Pons (tissue), 1 donor: ENCODE measurements around the gene USH2A.
A peak's percentile ranks its signal among the peaks of the same experiment; 100 is the strongest.

Experiments used
- DNase-seq: peaks from one replicate; pipeline ENCODE4 v3.0.0-alpha.2; 2016; ENCODE audit warnings: low spot score

Gene USH2A

DNA sequence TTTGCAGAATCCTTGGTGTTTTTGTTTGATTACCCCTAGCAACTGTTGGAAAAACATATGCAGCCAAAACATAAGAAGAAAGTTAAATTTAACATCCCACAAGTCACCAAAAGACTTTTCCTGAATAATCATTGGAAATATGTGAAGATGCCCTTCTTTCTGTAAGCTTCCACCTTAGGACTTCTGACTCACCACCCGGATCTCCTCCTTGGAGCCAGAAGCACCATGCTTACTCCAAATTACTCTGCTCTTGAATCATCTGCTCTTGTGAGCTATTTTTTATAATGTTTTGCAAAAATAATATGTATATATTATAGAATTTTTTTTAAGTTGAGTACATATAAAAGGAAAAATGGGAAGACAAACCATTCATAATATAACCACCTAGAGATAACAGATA is 464.4 kb downstream of the USH2A start:
- no peak for DNase-seq

GRCh38 chr1:215957663-215958062 is 465.6 kb downstream of the USH2A start:
- no peak for DNase-seq

- DNase-seq: no peak
Measured at GRCh38 chr1:215932558-215932957, 490.7 kb downstream of the USH2A start.

DNA sequence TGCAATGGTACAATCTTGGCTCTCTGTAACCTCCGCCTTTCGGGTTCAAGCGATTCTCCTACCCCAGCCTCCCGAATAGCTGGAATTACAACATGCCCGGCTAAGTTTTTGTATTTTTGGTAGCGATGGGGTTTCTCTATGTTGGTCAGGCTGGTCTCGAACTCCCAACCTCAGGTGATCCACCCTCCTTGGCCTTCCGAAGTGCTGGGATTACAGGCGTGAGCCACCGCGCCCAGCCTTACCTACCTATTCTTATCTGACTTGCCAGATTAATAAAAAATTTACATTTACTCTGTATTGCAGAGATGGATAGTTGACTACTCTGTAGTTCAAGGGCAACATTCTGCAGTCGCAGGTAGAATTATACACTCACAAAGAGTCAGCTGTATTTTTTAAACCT is 496.6 kb downstream of the USH2A start:
- no peak for DNase-seq

- DNase-seq: no peak
Measured at GRCh38 chr1:215923129-215923824, 500.0 kb downstream of the USH2A start.

- no peak for DNase-seq
Measured at GRCh38 chr1:215911406-215911968, 511.8 kb downstream of the USH2A start.

DNA sequence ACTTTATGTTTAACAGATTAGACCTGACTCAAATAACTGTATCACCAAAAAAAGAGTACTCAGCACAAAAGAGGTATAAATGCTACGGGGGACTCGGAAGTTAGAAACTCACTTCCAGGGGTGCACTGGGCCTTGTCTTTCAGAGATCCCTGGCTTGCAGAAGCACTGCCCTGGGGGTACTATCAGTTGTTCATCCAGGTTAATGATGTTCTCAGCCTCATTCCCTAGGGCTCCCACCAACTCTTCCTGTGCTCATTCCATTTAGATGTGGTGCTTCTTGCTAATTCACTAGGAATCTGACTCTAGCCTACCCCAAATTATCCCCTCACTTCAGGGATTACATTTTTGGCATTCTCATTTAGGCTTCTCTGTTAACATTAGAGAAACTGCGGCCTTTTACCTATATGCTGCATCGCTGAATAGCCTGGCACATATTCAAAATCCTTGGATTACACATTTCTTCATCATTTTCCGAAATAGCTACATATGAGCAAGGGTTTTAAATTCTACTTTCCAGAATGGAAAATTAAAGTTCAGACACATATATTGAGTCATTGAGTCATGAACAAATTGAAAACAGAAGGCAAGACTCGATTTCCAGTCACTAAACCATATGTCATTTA is 517.6 kb downstream of the USH2A start:
- no peak for DNase-seq

DNA sequence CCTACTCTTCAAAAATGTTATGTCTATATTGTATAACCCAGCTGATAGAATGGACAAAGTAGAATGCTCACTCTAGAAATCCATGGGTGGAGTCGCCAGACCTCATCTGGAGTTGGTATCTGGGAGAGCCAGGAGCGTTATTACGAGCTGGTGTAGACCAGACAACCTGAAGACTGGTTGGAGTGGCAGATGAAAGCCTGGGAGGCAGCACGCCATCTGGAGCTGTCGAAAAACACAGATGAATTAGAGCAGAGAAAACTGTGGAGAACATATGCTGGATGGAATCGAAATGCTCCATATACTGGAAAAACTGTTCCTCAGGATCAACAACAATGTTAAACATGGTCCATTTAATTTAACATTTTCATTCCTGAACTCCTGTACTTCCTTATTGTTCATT is 522.6 kb downstream of the USH2A start:
- DNase-seq: no peak

DNA sequence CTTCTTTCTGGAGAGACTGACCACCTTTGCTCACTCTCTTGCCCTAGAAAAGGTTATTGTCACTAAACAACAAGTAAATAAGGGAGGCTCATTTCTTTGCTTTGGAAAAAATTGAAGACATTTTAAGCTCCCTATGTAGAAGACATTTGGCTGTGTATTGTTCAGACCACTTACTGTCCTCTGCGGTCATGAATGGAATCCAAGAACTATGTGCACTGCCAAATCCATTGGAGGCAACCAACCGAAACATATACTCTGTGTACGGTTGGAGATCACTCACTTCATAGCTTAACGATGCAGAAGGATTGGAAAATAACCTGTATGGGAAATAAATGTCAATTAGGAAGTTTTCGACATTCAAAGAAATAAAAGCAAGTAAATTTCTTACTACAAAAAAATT is 523.3 kb downstream of the USH2A start:
- DNase-seq: no peak

DNA sequence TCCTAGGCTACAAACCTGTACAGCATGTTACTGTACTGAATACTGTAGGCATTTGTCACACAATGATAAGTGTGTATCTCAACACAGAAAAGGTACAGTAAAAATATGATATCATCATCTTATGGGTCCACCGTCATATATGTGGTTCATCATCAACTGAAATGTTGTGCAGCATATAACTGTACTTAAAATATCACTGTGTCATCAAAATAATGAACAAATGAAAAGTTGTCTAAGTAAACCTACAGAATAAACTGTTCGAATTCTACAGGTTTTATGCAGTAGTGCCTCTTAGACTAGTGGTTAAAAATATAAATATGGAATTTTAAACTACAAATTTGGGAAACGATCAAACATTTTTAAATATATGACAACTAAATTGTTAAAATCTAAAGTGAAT is 527.4 kb downstream of the USH2A start:
- DNase-seq: no peak

- DNase-seq: no peak
Measured at GRCh38 chr1:215895276-215895675, 528.0 kb downstream of the USH2A start.

DNA sequence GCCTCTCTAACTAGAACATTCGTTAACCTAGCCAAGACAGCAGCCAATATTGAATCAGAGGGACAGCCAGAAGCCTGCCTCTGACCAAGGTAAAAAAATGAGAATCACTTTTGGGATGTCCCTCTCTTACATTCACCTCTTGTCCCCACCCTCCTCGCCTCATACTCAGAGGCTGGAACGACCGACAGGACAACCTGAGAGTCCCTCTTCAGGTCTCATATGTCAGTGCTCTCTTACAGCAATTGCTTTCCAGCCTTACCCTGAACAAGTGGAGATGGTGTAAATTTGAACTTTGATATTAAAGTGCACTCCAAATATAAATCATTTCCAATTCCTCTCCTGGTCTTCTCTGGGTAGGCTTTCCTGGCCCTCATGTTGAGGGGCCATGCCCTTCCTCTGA is 528.6 kb downstream of the USH2A start:
- DNase-seq: no peak

GRCh38 chr1:215891266-215892057 is 531.8 kb downstream of the USH2A start:
- no peak for DNase-seq

DNA sequence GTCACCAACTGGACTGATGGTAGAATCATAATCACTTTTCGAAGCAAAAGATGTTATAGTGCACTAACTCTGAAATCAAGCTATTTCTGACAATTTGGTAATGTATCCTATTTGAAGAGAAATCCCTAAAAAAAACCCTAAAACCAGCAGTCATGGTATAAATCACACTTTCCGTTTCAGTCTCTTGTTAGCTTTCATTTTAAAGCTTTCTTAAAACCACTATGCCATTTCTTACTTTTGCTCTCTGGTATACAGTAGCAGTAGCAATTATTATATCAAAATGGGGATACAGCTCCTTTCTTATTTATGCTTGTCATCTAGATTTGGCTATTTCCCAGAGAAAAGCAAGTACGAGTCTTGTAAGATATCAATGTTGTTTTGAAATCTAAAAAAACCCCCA is 532.8 kb downstream of the USH2A start:
- no peak for DNase-seq

DNA sequence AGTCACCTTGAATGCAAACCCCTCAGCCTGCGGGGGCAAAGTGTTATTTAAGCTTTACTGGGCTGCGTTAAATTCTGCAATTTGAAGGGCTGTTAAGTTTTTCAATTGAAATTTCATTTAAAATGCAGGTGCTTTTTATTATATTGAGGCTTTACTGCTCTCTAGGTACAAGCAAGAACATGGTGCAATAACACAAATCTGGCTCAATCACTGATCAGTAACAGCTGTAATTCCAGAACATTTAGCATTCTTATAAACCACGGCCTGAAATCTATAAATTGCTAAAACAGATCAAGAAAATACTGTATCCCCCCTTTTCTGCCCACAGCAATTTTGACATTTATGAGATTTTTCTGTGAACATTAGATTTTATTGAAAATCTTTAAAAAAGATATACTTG is 533.4 kb downstream of the USH2A start:
- DNase-seq: no peak

- DNase-seq: peak; percentile 25
Measured at GRCh38 chr1:215888159-215888558, 535.1 kb downstream of the USH2A start.

- DNase-seq: no peak
Measured at GRCh38 chr1:215887627-215888026, 535.6 kb downstream of the USH2A start.

DNA sequence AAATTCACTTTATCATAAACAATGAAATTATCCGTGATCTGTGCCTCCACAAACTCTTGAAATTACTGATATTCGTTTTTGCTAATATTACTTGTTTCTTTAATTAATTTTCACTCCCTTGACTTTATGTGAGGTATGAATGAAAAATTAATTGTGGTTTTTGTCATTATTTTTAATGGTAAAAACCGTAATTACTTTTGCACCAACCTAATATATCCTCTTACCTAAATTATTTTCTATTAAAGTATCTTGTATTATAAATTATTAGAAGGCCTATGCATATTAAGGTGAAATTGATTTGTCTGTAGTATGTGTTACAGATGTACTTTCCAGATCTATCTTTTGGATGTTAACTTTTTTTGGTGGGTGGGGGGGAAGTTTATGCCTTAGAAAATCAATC is 540.2 kb downstream of the USH2A start:
- no peak for DNase-seq

DNA sequence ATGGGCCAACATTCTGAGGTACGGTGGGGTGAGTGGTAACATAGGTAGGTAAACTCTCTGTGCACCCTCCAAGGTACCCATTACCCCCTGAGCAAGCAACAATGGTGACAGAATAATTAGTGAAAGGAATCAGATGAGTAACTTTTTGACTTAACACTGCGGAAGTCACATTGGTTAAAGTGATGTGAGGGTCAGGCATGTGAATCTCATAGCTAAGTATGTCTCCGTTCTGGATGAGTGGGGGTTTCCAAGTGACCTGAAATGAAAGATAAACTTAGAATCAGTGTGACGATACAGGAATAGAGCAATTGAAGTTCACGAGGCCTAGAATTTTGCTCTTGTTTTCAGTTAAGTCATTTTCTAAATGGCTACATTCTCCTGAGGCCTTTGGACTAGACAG is 544.4 kb downstream of the USH2A start:
- no peak for DNase-seq

DNA sequence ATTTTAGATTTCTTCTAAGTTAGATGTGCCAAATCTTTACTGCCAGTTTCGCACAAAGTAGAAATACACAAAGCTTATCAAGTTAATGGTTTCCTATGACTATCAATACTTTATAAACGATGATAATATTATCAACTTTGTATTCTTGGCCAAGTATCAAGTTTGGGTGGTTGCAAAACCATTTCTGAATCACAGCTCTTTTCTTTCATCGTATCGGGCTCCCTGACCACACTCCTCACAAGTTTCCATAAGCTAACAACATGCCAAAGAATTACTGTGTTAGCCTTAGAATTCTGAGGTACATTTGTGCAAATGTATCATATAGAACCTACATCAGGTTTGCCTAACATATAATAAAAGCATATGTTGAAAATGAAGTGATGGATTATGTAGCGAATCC is 545.1 kb downstream of the USH2A start:
- DNase-seq: no peak

DNA sequence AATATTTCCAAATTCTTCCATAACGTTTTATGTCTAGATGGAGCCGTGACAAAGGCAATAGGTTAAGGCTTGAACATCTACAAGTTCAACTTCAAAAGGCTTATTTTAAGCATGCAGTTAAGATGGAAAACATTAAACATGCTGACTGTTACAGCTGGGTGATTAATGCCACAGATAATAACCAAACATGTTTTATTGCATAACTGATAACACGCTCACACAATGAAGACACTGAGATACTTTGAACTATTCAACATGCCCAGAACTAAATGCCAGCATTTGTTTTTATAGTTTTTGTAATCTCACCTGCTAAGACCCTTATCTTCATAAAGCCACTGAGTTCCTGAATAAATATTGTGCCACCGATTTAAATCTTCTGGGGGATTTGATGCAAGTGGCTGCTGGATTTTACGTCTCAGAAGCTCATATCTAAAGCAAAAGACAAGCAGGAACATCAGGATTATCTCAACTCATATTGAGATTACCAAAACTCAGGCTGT is 545.7 kb downstream of the USH2A start:
- DNase-seq: no peak

- no peak for DNase-seq
Measured at GRCh38 chr1:215875712-215876111, 547.5 kb downstream of the USH2A start.

GRCh38 chr1:215875236-215875635 is 548.0 kb downstream of the USH2A start:
- DNase-seq: no peak
